HG03520 (cell line): ENCODE results near the gene NRROS.
"Not testable (repeated sequence)": the region's sequence is repeated elsewhere in the genome, so short reads cannot be mapped to it uniquely, and the experiment has no call there.

Source experiments
- ATAC-seq: cut with Tn5 transposase; IDR thresholded peaks from one replicate; pipeline ENCODE4 v1.9.1; 2021; ENCODE audit warnings: mild to moderate bottlenecking, moderate library complexity; ENCODE audit not compliant: unreplicated experiment

NRROS gene

GRCh38 chr3:196624067-196624790 lies 15.3 kb upstream of the NRROS start:
- no peak for ATAC-seq

- no peak for ATAC-seq
Measured at GRCh38 chr3:196624907-196625306, 14.6 kb upstream of the NRROS start.

- no peak for ATAC-seq
Measured at GRCh38 chr3:196625331-196625730, 14.2 kb upstream of the NRROS start.

- no peak for ATAC-seq
Measured at GRCh38 chr3:196627918-196628231, 11.6 kb upstream of the NRROS start.

GRCh38 chr3:196629228-196629627 lies 10.3 kb upstream of the NRROS start:
- ATAC-seq: no peak

GRCh38 chr3:196631682-196632045 lies 7.8 kb upstream of the NRROS start:
- no peak for ATAC-seq

- peak; percentile 72 for ATAC-seq
Measured at GRCh38 chr3:196632046-196632751, 7.3 kb upstream of the NRROS start.

- no peak for ATAC-seq
Measured at GRCh38 chr3:196633555-196634151, 5.8 kb upstream of the NRROS start.

GRCh38 chr3:196634224-196634623 lies 5.3 kb upstream of the NRROS start:
- no peak for ATAC-seq

- no peak for ATAC-seq
Measured at GRCh38 chr3:196634829-196635228, 4.7 kb upstream of the NRROS start.

GRCh38 chr3:196636369-196637349 lies 2.8 kb upstream of the NRROS start:
- no peak for ATAC-seq

- not testable (repeated sequence) for ATAC-seq
Measured at GRCh38 chr3:196637941-196638340, 1.6 kb upstream of the NRROS start.

- ATAC-seq: no peak
Measured at GRCh38 chr3:196638861-196639482, 522 bp upstream of the NRROS start.

- no peak for ATAC-seq
Measured at GRCh38 chr3:196640297-196641018, 964 bp downstream of the NRROS start.

GRCh38 chr3:196641333-196642054 lies 2.0 kb downstream of the NRROS start:
- ATAC-seq: no peak

GRCh38 chr3:196642434-196642833 lies 2.9 kb downstream of the NRROS start:
- ATAC-seq: no peak

GRCh38 chr3:196643201-196643749 lies 3.8 kb downstream of the NRROS start:
- peak; percentile 80 for ATAC-seq

GRCh38 chr3:196643761-196644160 lies 4.3 kb downstream of the NRROS start:
- no peak for ATAC-seq

GRCh38 chr3:196645096-196645495 lies 5.6 kb downstream of the NRROS start:
- no peak for ATAC-seq
